GM18861 (cell line): ENCODE measurements around the gene MYBL2.

Experiments used
- ATAC-seq: cut with Tn5 transposase; IDR thresholded peaks from one replicate; pipeline ENCODE4 v1.9.1; 2021; ENCODE audit not compliant: unreplicated experiment

The MYBL2 gene

GRCh38 chr20:43721429-43722152 is 54.7 kb downstream of the MYBL2 start:
- ATAC-seq = no peak

DNA sequence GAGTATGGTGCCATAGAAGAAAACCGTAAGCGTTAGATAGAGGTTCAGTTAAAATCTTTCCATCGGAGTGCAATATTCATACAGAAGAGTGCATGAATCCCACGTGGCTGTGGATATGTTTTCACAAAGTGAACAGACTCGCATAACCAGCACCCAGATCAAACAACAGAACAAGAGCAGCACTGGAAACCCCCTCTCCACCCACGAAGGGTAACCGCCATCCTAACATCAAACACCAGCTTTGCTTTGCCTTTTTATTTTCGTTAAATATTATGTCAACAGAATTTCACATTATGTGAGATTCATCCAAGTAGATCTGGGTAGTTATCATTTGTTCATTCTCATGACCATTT is 55.2 kb downstream of the MYBL2 start:
- ATAC-seq = no peak

DNA sequence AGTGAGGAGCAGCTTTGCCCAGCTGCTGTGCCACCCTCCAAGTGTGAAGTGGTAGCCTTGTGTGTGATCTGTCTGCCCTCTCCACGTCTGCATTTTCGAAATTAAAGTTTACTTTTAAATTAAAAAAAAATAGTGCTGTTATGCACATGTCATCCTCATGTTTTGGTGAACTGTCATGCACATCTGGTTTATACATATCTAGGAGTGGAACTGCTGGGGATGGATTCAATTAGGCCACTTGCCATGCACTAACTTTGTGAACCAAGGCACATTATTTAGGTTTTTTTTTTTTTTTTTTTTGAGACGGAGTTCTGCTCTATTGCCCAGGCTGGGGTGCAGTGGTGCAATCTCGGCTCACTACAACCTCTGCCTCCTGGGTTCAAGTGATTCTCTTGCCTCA is 56.3 kb downstream of the MYBL2 start:
- ATAC-seq = no peak

DNA sequence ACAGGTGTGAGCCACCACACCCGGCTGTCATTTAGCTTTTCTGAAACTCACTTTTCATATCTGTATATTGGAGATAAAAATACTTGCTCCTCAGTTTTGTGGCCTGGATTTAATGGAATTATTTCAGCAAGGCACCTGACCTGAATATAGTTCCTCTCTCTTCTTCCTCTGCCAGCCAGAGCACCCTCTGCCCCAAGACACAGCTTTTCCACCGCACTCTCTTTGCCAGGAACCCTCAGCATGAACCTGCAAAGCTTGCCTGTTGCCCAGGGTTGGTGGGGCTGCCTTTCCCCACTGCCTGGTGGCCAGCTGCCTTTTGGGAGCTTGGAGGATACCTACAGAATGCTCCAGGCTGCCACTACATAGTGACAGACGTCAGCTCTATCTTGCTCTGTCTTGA is 56.8 kb downstream of the MYBL2 start:
- no peak for ATAC-seq

- no peak for ATAC-seq
Measured at GRCh38 chr20:43724383-43724782, 57.5 kb downstream of the MYBL2 start.

GRCh38 chr20:43725666-43726065 is 58.8 kb downstream of the MYBL2 start:
- no peak for ATAC-seq

DNA sequence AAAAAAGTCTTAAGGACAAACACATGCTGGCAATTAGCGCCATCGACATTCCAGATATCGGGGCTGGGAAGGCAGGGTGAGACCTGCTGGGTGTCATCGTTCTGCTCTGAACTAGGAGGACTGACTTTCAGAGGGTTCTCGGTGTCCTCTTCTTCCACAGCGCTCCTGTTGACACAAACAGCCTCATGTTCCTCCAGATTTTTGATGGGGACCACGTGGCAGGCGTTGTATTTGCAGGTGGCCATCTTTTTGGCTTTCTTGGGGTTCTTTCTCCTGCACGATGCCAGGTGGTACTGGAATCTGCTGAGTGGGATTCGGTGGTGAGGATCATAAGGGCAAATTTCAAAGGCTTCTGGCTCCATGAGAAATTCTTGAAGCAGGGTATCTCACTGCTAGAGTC is 59.4 kb downstream of the MYBL2 start:
- no peak for ATAC-seq

DNA sequence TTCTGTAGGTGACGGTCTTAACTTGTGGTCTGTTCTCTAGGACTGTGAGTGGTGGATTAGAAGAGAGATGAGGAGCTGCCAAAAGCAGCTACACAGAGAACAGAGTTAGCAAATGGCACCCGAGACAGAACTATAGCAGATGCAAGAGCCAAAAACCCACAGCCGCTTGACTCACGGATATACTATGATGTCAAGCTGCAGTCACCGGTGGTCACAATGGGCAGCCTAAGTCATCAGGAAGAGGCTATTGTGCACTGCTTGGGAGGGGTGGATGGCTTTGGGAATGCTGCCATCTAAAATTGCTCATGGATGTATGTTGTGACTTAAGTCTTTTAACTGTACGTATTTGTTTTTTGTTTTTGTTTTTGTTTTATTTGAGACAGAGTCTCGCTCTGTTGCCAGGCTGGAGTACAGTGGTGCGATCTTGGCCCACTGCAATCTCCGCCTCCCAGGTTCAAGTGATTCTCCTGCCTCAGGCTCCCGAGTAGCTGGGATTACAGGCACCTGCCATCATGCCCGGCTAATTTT is 60.0 kb downstream of the MYBL2 start, which contains the start of gene GTSF1L:
TSS of gene GTSF1L (minus strand) at position 192 of the 528 bp plus-strand sequence. CDS start 308 bp downstream, outside the sequence.
- no peak for ATAC-seq

- no peak for ATAC-seq
Measured at GRCh38 chr20:43727980-43728590, 61.2 kb downstream of the MYBL2 start.

GRCh38 chr20:43728686-43729255 is 61.9 kb downstream of the MYBL2 start:
- ATAC-seq = no peak

DNA sequence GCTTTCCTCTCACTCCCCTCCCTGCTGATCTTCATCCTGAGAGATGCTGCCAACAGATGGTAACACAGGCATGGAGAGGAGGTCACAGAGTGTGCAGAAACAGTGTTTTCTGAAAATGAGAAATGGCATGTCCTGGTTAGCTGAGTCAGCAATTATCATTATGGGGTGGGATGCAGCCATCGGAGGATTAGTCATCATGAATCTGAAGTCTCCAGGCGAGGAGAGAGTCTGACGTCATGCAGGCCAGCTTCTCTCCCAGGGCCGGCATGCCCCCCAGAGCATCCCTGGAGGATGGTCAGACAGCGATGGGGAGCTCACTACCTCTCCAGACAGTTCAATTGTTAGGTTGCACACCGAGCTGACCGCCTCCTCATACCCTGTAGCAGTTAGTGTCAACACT is 64.6 kb downstream of the MYBL2 start:
- no peak for ATAC-seq

DNA sequence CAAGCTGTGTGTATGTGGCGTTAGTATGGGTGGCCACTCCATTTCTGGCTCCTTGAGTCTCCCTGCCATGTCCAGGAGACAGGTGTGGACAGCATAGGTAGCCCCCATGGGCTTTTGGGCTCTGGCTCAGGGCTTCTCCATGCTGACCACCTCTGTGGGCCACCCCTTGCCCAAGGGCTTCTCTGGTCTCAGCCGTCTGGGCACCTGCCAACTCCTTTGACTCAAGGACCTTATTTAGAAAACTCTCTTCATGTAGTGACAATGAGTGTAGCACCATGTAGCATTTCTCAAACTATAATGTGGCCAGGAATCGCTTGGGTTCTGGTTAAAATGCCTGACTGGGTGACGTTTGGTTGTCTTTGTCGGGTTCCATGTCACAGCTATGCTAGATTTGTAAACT is 65.0 kb downstream of the MYBL2 start:
- no peak for ATAC-seq

DNA sequence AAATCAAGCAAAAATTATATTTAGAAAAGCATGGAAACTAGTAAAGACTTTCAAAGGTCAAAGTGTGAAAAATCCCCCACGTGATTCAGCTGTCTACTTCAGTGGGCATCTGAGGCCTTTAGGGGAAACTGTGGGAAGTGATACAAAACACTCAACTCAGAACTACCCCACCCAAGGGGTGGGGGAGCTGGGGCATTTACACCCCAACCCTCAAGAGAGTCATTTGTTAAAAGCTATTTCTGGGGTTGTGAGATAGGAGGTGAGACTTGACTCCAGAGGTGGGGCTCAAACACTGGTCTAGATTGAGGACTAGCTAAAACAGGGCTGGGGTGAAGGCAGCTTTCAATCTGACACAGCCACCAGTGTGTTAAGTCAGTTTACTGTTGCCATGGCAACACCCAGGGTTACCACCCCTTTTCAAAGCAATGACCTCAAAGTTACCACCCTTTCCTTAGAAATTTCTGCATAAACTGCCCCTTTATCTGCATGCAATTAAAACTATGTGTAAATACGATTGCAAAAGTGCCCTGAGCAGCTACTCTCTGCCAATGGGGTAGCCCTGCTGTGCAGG is 69.8 kb downstream of the MYBL2 start:
- no peak for ATAC-seq

- no peak for ATAC-seq
Measured at GRCh38 chr20:43737925-43738324, 71.0 kb downstream of the MYBL2 start.

DNA sequence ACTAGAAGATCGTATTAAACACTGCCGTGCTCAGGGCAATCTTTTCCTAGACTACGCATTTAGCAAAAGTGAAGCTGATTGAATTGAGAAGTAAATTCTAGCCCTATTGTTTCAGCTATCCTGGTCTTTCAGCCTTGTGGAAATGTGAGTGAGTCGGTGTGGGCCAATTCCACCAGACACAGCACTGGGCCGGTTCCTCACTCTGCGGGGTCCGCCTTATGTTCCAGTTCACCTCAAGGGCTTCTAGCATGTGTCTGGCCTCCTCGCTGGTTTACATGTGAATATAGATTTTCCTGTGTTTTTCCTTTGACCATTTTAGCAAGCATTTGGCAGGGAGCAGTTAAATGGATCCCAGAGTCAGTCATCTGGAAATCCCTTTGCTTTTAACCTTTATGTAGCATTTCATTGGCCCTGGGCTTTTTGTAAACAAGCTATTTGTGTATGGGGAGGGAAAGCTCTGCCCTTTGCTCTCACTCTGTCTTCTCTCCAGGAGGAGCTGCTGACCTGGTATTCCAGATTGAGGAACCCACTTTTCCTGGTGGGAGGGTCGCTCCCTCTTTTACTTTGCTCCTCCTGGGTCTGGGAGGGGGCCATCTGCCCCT is 72.3 kb downstream of the MYBL2 start:
- ATAC-seq = no peak

DNA sequence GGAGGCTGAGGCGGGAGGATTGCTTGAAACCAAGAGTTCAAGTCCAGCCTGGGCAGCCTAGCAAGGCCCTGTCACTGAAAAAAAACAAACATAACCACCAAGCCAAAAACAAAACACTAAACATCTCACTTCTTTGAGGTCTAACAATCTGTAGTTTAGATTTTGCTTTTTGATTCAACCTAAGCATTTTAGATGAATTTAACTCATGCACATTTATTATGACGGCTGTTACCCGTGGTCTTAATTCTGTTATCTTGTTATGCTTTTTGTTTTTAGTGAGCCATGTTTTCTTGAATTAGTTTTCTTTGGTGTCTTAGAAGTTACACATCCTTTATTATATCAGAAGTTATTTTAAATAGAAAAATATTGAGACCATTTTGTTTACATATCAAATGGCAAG is 73.7 kb downstream of the MYBL2 start:
- ATAC-seq = no peak

DNA sequence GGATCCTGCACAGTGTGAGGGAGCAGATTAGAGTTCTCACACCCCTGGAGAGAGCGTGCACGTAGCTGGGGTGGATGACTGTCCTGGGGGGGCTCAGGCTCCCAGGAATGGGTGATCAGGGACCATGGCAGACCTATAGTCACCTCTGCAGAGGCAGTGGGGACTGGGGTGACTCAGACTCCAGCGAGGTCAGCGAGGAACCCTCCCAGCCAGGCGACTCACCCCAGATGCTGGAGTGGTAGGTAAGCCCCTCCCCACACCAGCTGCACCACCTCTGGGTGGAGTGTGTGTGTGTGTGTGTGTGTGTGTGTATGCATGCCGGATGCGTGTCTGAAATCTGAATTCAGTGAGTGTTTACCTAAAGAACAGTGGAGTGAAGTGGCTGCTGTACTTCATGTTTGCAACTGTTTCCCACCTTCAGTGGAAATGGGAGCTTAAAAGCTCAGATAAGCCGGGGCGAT is 77.3 kb downstream of the MYBL2 start:
- ATAC-seq = no peak

DNA sequence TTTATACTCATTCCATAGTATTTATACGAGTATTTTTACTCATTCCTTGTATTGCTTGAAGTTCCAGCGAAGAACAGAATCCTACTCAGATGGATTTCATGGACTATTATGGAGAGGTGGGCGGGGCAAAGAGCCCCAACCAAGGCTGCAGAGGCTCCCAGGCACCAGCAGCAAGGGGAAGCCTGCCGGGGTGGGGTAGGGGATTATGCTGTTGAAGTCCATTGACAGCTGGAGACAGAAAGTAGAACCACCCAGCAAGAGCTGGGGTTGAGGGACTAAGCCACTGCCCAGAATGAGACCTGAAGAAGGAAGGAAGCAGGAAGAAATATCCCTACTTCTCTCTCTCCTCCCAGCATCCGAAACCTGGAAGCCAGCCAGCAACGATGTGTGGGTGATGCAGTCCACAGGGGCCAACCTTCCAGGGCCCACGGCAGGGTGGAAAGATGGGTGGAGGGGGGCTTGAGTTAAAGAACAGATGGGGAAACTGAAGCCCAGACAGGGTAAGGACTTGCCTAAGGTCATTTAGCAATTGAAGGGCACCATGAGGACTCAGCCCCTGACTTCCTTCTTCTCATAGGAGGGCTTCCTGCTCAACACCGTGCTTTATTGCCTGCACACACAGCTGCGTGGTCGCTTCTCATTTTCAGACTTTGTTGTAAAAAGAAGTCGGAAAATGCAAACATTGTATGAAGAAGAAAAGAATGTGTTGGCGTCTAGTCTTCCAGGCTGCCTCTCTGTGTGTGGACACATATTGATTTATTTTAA is 78.2 kb downstream of the MYBL2 start:
- ATAC-seq = no peak

DNA sequence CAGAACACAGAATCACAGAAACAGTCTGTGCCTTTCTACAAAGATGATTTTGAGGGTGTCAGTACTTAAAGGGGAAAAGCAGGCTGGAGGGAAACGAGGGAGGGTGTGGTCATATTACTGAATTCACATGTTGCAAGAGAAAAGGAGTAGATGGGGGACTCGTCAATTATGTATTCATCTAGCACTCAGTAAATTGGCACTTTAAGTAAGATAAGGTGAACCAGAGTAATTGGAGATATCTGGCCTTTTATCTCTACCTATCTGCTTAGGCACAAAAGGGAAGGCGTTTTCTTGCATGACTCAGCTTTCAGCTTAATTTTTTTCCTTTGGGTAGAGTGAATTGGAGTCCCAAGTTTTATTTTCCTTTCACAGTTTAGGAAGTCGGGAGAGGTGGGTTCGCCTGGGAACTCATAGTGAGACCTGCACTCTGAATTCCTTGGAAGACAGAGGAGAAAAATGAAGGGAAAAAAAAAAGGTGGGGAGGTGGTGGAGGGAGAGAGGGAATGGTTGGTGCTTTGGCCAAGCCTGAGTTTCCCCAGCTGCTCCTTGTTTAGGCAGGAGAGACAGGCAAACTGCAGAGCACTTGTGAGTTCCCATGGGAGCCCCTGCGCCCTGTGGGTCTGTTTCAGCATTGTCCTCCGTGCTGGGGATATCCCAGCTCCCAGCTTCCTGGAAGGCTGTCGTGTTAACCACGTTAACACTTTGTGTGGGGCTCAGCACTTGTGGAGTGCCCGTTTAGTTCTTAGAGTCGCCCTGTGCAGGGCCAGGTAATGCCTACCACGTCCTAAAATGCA is 79.6 kb downstream of the MYBL2 start:
- ATAC-seq = no peak

DNA sequence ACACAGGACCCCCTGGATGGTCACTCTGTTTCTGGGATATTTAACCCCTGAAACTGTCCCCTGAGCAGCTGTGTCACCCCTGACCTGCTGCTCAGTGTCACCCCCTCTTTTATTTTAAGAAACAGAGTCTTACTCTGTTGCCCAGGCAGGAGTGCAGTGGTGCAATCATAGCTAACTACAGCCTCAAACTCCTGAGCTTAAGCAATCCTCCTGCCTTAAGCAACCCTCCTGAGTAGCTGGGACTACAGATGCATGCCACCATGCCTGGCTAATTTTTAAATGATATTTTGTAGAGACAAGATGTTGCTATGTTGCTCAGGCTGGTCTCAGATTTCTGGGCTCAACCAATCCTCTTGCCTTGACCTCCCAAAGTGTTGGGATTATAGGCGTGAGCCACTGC is 81.4 kb downstream of the MYBL2 start:
- no peak for ATAC-seq
